HG03103 (cell line): ENCODE data around the gene GOT2.
"Not testable (repeated sequence)": the region's sequence is repeated elsewhere in the genome, so short reads cannot be mapped to it uniquely, and the experiment has no call there.

Source experiments
- ATAC-seq: cut with Tn5 transposase; IDR thresholded peaks from one replicate; pipeline ENCODE4 v1.9.1; 2021; ENCODE audit warnings: low read depth; ENCODE audit not compliant: unreplicated experiment

Gene GOT2

DNA sequence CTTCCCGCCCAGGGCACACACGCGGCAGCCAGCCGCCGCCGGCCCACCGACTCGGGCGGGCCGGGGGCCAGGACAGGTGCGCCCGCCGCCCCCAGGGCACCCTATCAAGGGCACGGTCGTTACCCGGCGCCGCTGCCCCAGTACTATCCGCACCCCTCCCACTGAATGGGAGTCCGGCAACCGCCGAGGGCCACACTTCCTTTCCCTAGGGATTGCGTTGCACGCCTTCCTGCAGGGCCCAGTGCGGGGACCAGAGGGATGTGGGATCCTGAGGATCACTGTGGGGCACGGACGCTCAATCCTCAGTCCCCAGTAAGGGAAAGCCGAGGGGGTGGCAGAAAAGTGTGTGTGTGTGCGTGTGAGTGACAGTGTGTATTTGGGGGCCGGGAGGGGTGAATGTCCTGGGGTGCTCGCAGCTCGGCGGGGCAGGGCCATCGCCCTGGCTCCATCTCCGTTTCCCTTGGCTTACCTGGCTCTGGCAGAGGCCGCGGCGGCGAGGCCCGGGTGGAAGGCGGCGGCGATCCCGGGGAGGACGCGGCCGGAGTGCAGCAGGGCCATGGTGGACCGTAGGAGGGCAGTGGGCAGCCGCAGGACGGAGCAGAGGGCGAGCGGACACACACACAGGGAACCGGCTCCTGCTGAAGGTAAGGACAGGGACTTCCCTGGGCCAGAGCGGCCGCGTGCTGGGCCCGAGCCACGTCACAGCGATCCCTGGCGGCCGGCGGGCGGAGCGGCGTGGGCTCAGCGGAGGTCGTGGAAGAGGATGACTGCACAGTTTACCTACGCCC lies at the start of gene GOT2:
TSS of gene GOT2 (minus strand) at position 646 of the 788 bp plus-strand sequence. CDS start at position 558, 88 bp downstream.
- ATAC-seq = peak; percentile 93

DNA sequence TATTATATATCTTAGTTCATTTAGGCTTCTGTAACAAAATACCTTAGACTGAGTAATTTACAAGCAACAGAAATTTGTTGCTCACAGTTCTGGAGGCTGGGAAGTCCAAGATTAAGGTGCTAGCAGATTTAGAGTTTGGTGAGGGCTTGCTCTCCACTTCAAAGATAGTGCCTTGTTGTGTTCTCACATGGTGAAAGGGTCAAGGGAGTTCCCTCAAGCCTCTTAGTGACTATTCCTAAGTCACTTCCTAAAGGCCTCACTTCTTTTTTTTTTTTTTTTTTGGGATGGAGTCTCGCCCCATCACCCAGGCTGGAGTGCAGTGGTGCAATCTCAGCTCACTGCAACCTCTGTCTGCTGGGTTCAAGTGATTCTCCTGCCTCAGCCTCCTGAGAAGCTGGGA lies 45.2 kb upstream of the GOT2 start:
- not testable (repeated sequence) for ATAC-seq

DNA sequence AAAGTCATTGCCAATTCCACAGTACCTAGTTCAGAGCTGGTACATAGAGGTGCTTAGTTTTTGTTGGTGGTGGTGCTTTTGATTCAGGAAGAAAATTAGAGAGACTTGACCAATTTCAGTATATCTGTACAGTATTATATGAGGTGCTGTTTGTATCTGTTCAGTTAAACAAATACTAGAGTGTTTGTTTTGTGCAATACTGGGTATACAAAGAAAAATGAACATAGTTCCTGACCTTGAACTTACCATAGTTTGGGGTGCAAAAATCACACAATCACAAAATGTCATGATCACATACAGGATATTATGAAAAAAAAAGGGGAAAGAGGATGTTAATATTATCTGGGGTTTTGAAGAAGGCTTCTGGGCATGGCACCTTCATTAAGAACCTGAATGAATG lies 39.8 kb upstream of the GOT2 start:
- no peak for ATAC-seq

DNA sequence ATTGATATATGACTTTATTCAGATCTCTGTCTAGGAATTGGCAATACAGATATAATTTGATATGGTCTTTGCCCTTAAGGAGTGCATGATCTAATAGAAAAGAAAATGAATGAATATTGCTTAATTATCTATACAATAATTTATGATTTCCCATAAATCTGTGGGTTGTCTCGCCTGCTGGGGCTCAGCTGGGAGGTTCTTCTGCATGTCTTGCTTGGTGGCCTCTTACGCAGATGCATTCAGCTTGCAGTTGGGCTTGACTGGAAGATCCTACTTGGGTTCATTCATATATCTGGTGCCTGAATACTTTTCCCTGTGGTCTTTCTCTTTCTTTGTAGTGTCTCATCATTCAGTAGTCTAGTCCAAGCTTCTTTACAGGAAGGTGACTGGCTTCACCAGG lies 34.0 kb upstream of the GOT2 start:
- no peak for ATAC-seq

DNA sequence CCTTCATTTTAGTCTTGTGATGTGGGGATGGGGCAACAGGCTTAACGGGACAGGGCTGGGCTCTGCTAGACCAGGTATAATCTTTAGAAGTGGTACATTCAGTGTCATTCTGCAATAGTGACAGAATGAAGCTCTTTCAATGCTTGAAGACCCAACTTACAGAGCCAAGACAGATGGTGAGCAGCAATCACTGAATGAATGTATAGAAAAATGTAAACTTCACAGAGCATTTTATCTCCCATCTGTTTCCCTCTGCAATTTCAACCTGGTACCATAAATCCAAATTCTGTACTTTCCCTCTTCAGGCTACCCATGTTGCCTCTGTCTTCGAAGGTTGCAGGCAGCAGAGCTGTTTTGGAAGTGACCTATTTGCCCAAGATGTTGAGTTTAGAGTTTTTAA lies 33.5 kb upstream of the GOT2 start:
- ATAC-seq = no peak

DNA sequence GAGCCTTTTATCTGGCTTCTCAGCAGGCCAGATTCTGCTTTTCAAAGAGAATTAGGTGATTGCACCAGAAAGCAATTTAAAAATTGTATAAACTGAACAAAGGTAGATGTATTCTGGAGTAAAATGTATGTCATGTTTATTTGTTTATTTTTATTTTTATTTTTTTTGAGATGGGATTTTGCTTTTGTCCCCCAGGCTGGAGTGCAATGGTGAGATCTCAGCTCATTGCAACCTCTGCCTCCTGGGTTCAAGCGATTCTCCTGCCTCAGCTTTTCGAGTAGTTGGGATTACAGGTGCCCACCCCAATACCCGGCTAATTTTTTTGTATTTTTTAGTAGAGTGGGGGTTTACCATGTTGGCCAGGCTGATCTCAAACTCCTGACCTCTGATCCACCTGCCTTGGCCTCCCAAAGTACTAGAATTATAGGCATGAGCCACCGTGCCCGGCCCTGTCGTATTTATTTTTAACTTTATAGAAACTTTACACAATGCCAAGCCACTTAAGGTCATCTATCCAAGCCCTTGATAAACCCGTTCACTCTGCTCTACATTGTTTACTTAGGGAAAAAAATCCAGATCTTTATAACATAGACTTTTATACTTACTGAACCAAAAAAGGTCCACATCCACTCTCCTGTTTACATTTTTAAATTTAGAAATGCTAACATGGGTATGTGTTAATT lies 22.7 kb upstream of the GOT2 start:
- no peak for ATAC-seq

DNA sequence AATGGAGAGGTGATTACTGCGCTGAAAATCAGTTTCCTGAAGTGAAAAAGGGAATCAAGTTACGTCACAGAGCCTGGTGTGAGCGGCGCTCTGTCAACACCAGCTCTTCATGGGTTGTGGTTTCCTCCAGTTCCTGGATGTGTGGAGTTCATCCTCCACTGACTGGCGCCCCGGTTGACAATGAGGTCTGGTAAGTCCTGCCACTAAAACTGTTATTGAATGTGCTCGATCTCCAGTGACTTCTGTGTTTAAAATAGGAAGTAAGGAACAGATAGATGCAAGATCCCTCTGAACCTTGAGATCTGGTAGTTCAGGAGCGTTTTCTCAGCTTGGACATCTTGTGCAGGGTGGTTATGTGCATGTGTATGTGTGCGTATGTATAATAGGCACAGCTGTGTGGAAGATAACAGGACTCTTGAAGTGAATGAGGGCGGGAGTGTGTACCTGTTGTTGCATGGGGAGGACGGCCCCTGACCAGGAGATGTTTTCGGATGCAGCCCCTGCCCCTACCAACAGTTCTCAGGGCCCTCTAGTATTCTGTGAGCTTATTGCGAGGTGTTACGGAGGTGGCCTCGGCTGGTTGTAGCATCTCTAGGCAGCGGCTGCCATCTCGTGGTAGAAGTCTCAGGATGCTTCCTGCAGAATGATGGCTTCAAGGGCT lies 22.0 kb upstream of the GOT2 start:
- ATAC-seq = peak; percentile 97

DNA sequence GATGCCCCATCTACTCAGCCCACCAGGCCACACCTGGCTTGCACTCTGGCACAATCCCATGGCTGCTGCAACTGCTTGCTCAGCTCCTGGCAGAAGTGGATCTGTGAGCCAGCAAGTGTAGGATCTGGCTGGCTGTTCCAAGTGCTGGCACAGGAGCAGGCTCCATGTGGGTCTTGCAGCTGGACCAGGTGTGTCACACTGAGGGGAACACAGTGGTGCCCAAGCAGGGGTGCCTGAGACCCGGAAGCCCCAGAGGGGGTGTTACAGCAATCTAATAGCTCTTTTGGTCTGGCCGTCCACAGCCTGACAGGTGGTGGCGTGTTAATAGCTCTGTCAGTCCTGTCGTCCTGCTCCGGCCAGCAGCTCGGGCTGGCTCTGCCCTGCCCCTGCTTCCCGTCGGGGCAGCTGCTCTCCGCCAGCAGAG lies 19.6 kb upstream of the GOT2 start:
- ATAC-seq = no peak

- no peak for ATAC-seq
These were observed 10.4 kb upstream of the GOT2 start for GRCh38 chr16:58744497-58744896.

- no peak for ATAC-seq
These were observed 7.9 kb upstream of the GOT2 start for GRCh38 chr16:58741976-58742375.

GRCh38 chr16:58741166-58741565 lies 7.0 kb upstream of the GOT2 start:
- ATAC-seq = no peak

GRCh38 chr16:58738672-58739296 lies 4.7 kb upstream of the GOT2 start:
- ATAC-seq = no peak

- not testable (repeated sequence) for ATAC-seq
These were observed 2.2 kb upstream of the GOT2 start for GRCh38 chr16:58736341-58736740.

DNA sequence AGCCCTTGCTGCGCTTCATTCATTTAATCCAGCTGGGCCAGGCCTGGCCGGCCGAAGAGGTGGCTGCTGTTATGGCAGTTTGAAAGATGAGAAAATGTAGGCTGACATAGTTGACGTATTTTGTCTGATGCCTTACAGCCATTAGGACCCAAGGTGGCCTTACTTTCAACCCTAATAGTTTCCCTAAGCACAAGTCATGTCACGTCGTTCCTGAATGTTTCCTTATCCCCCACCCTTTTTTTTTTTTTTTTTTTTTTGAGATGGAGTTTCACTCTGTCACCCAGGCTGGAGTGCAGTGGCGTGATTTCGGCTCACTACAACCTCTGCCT lies 307 bp upstream of the GOT2 start:
- no peak for ATAC-seq

DNA sequence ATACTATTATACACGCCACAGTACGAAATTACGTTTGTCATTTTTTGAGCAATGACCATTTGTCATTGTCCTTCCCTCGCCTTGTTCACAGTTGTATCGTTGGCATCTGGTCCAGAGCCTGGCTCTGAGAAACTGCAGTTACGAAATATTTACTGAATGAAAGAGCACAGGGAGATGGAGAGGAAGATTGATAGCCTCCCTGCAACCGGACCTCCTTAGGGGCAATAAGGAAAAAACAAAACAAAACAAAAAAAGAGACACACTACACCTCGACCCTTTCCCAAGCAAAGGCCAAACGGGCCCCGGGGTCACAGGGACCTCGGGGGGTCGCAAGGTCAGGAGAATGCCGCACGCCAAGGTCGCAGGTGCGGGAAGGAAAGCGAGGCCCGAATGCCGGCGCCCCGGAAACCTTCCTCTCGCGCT lies 857 bp downstream of the GOT2 start:
- no peak for ATAC-seq

- ATAC-seq = no peak
These were observed 1.4 kb downstream of the GOT2 start for GRCh38 chr16:58732545-58733247.

GRCh38 chr16:58730724-58731370 lies 3.3 kb downstream of the GOT2 start:
- no peak for ATAC-seq

GRCh38 chr16:58727796-58728568 lies 6.1 kb downstream of the GOT2 start:
- no peak for ATAC-seq

- ATAC-seq = no peak
These were observed 6.9 kb downstream of the GOT2 start for GRCh38 chr16:58727028-58727781.
